Measurements from ENCODE around the gene SLC39A9. TPM values are rescaled to one million over a fixed set of nuclear protein-coding genes. Genes with fewer than 3 reads are reported as not detected.

Gene SLC39A9
- total RNA-seq, 1 experiment from 2014 or later = 39.8 TPM

DNA sequence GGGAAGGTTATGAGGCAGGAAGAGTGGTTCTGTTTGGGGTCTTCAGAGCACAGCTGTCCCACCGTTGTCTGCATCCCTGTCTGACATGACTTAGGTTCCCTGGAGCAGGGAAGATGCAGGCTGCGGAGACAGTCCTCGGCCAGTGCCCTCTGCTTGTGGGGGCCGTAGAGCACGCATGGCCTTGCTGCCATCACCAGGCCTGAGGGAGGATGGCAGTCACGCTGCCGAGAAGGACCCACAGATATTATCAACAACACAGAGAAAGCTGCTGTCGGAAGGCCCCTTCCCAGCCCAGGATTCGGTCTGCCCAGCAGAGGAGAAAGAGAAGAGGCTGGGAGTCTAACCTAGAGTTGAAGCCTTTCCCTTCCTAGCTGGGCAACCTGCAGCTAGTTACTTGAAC lies 35.4 kb upstream of the SLC39A9 start:
- Histone ChIP-seq H3K9ac (ENCODE audit: extremely low read depth, insufficient read length, low read length) (no peak overlapping the region), H4K8ac (replicated peaks; ENCODE audit: insufficient read length, low read depth, low read length) (no peak overlapping the region), H3K4me1 (ENCODE audit: insufficient read depth, low read length) (no peaks in the 10 kb centered on the region), H2BK20ac (ENCODE audit: low read depth, low read length, poor library complexity, severe bottlenecking) (no peak overlapping the region), H3K79me2 (ENCODE audit: insufficient read depth, low read length) (no peaks in the 10 kb centered on the region), H2BK15ac (ENCODE audit: low read depth, low read length) (no peak overlapping the region), H2BK5ac (ENCODE audit: insufficient read length, low read length) (no peak overlapping the region), H2BK12ac (ENCODE audit: insufficient read length, low read depth, low read length) (no peak overlapping the region), H3K23ac (ENCODE audit: insufficient read length, low read depth, low read length) (no peak overlapping the region), H2AFZ (ENCODE audit: low read length) (no peak overlapping the region), H3K14ac (ENCODE audit: insufficient read depth, low read length) (no peak overlapping the region), H4K5ac (ENCODE audit: insufficient read length, low read depth, low read length) (no peak overlapping the region), H3T11ph (ENCODE audit: low read length) (no peak overlapping the region), H3K9me3 (ENCODE audit: control insufficient read depth, low read depth, low read length) (no peaks in the 10 kb centered on the region), H3K79me1 (ENCODE audit: insufficient read depth, low read depth, low read length, poor library complexity, severe bottlenecking) (no peaks in the 10 kb centered on the region), H3K4me2 (ENCODE audit: insufficient read depth, insufficient read length, low read length) (no peak overlapping the region), H2BK120ac (ENCODE audit: low read depth, low read length, poor library complexity, severe bottlenecking) (no peak overlapping the region), H2AK5ac (ENCODE audit: insufficient read length, low read length) (no peak overlapping the region), H3K18ac (ENCODE audit: insufficient read length, low read depth, low read length) (no peak overlapping the region), H3K4ac (ENCODE audit: low read depth, low read length) (no peak overlapping the region), H4K91ac (ENCODE audit: insufficient read length, low read depth, low read length) (no peak overlapping the region), H3K27me3 (ENCODE audit: insufficient read depth, low read length) (no peaks in the 10 kb centered on the region), H3K56ac (ENCODE audit: insufficient read length, low read depth, low read length) (no peak overlapping the region), H4K20me1 (ENCODE audit: control insufficient read depth, insufficient read depth, insufficient read length) (no peaks in the 10 kb centered on the region), H3K23me2 (ENCODE audit: insufficient read length, low read depth, low read length, poor library complexity, severe bottlenecking) (no peaks in the 10 kb centered on the region), H3K27ac (ENCODE audit: insufficient read length, low read depth, low read length) (no peak overlapping the region)
- peak; percentile 63 for DNase-seq
- no CpG with 5 or more reads among the region's 9 CpGs for WGBS (ENCODE audit: extremely low coverage, insufficient read length, low lambda C conversion rate)
- Mint-ChIP-seq H3K9me3 (no peaks in the 10 kb centered on the region), H3K27ac (0 out of 7 replicates have a peak overlapping the region, but pooled peaks of 1 of the 3 experiments have one; percentile 65), H3K27me3 (ENCODE audit: low read depth) (no peaks in the 10 kb centered on the region; the same call in 1 of the 2 replicates), H3K4me3 (no peak overlapping the region; a peak in 1 of 5 replicates), H3K36me3 (ENCODE audit: insufficient read depth in 1 of 3, low read depth in 3 of 3) (no peaks in the 10 kb centered on the region; a peak in 1 of 7 replicates), H3K4me1 (no peaks in the 10 kb centered on the region; a peak in 2 of 4 replicates)
- TF ChIP-seq CTCF (conservative IDR thresholded peaks at IDR 0.05) = peak; percentile 73
